Vagina (tissue), 2 donors: Measurements from ENCODE around the gene FBXW9. TPM values are rescaled to one million over a fixed set of nuclear protein-coding genes. Genes with fewer than 3 reads are reported as not detected.

Experiments
- DNase-seq, 2 donors: peaks; one replicate each; pipeline ENCODE4 v3.0.0-alpha.2; 2017; ENCODE audit errors: extremely low spot score in 2 of 2
- H3K27ac ChIP-seq: fragments of 200-600 bp; sonication (generic); one replicate; pipeline ENCODE4 v1.5.1; 2019
- H3K27me3 ChIP-seq: fragments of 200-600 bp; sonication (generic); one replicate; pipeline ENCODE4 v1.5.1; 2019
- H3K36me3 ChIP-seq, 2 donors: fragments of 200-600 bp; sonication (generic); one replicate each; pipeline ENCODE4 v1.5.1; 2017 to 2019
- H3K4me1 ChIP-seq: fragments of 200-600 bp; sonication (generic); one replicate; pipeline ENCODE4 v1.5.1; 2019
- H3K4me3 ChIP-seq, 2 donors: fragments of 200-600 bp; sonication (generic); 1 replicate in 1 of 2; 2 replicates in 1 of 2; pipeline ENCODE4 v1.5.1; 2016 to 2019
- H3K9me3 ChIP-seq: fragments of 200-600 bp; sonication (generic); one replicate; pipeline ENCODE4 v1.5.1; 2019
- POLR2A ChIP-seq, 2 donors: fragments of 450-650 bp; IDR thresholded peaks; one replicate each; pipeline ENCODE4 v1.6.1; 2017; ENCODE audit warnings: antibody characterized with exemption in 2 of 2, mild to moderate bottlenecking in 2 of 2, moderate library complexity in 2 of 2
- POLR2AphosphoS5 ChIP-seq, 2 donors: sonication (generic); formaldehyde crosslinking; IDR thresholded peaks; one replicate each; pipeline ENCODE4 v1.9.0; 2017; ENCODE audit warnings: antibody characterized with exemption in 2 of 2, mild to moderate bottlenecking in 2 of 2, low read depth in 1 of 2; ENCODE audit not compliant: insufficient read depth in 1 of 2
- intact Hi-C: fragments of 100-400 bp; cut with DNase I; formaldehyde crosslinking; loops from one replicate; pipeline ENCODE4 v1.15.1; 2023
- total RNA-seq: library from RNA; depleted of rRNA; stranded (reverse); fragments of >200 nt; gene quantifications from one replicate; pipeline ENCODE4 v1.2.3, GENCODE V29; 2016
- TF ChIP-seq, protein P1 (sequence below), 3 experiments: fragments of 450-650 bp in 2 of 3; fragments of 200-600 bp in 1 of 3; sonication (generic) in 1 of 3; IDR thresholded peaks; one replicate each; pipeline ENCODE4 v1.5.1; 2017 to 2019; ENCODE audit warnings: antibody characterized with exemption in 3 of 3, mild to moderate bottlenecking in 2 of 3, moderate library complexity in 2 of 3

The FBXW9 gene
- total RNA-seq, 1 donor from 2014 or later, result 5.6 TPM

DNA sequence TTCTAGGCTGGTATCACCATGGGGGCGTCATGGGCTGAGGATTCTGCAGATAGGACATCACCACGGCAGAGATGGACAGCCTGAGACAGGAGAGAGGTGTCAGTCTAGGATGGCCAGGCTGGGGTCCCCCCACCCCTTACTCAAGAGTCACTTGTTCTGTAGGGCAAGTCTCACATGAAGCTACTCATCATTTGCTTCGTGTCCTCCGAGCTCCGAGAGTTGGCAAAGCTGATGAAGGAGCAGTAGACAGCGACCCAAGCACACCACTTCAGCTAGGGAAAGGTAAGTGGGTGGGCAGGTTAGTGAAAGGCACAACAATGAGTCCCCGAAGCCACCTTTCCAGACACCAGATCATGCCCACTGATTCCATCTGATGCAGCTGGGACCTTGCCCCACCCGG lies 28.1 kb downstream of the FBXW9 start:
- no peaks in the 10 kb centered on the region for H3K27me3 ChIP-seq
- DNase-seq, result no peak
- H3K4me1 ChIP-seq, result peaks cover 49% of the 10 kb centered on the region
- H3K27ac ChIP-seq, result peak overlapping the region; percentile 96
- H3K36me3 ChIP-seq, result peaks cover 0 to 15% of the 10 kb centered on the region in 2 donors
- H3K9me3 ChIP-seq, result no peaks in the 10 kb centered on the region
- intact Hi-C loops, result loop anchor here (10.0 kb wide), 1 partner anchor 54 kb away; the partner anchor contains the start of genes ZNF490 and ZNF791
- no peak for TF ChIP-seq POLR2A (IDR thresholded peaks at IDR 0.05)
- TF ChIP-seq POLR2AphosphoS5 (IDR thresholded peaks at IDR 0.05; ENCODE audit: insufficient read depth in 1 of 2, low read depth in 1 of 2), result no peak
- TF ChIP-seq, protein P1, sequence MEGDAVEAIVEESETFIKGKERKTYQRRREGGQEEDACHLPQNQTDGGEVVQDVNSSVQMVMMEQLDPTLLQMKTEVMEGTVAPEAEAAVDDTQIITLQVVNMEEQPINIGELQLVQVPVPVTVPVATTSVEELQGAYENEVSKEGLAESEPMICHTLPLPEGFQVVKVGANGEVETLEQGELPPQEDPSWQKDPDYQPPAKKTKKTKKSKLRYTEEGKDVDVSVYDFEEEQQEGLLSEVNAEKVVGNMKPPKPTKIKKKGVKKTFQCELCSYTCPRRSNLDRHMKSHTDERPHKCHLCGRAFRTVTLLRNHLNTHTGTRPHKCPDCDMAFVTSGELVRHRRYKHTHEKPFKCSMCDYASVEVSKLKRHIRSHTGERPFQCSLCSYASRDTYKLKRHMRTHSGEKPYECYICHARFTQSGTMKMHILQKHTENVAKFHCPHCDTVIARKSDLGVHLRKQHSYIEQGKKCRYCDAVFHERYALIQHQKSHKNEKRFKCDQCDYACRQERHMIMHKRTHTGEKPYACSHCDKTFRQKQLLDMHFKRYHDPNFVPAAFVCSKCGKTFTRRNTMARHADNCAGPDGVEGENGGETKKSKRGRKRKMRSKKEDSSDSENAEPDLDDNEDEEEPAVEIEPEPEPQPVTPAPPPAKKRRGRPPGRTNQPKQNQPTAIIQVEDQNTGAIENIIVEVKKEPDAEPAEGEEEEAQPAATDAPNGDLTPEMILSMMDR (IDR thresholded peaks at IDR 0.05), result no peak
- peak overlapping the region; percentile 77 to 83 for H3K4me3 ChIP-seq

DNA sequence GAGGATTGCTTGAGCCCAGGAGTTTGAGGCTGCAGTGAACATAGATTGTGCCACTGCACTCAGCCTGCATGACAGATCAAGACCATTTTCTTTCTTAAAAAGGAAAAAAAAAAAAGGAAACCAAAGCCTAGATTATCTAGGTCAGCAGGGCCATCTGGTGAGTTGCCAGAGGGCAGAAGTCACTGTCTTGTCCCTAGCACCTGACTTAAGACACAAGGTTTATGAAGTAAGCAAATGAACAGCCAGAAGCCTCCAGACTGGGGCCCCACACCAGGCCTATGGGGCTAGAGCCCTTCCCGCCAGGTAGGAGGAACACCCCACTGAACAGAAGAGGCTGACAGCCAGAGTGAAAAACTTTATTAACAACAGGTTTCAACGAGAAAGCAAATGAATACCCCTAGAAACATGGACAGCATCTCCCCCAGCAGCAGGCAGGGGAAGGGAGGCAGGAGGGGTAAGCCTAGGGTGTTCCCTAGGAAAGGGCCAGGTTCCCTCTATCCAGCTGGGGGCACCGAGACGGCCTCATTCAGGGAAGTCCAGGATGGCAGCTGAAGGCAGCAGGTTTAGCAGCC lies 28.6 kb downstream of the FBXW9 start:
- Histone ChIP-seq H3K27me3 (no peaks in the 10 kb centered on the region), H3K27ac (no peak overlapping the region), H3K9me3 (no peaks in the 10 kb centered on the region), H3K36me3 (peaks cover 0 to 18% of the 10 kb centered on the region in 2 donors), H3K4me1 (peaks cover 49% of the 10 kb centered on the region), H3K4me3 (peak overlapping the region in 1 of 2 donors; percentile 77)
- TF ChIP-seq POLR2AphosphoS5 (IDR thresholded peaks at IDR 0.05; ENCODE audit: insufficient read depth in 1 of 2, low read depth in 1 of 2), result no peak
- TF ChIP-seq, protein P1 (IDR thresholded peaks at IDR 0.05), result no peak
- no peak for TF ChIP-seq POLR2A (IDR thresholded peaks at IDR 0.05)
- DNase-seq, result no peak
- intact Hi-C loops, result loop anchor here (10.0 kb wide), 1 partner anchor 53 kb away; the partner anchor contains the start of genes ZNF490 and ZNF791

DNA sequence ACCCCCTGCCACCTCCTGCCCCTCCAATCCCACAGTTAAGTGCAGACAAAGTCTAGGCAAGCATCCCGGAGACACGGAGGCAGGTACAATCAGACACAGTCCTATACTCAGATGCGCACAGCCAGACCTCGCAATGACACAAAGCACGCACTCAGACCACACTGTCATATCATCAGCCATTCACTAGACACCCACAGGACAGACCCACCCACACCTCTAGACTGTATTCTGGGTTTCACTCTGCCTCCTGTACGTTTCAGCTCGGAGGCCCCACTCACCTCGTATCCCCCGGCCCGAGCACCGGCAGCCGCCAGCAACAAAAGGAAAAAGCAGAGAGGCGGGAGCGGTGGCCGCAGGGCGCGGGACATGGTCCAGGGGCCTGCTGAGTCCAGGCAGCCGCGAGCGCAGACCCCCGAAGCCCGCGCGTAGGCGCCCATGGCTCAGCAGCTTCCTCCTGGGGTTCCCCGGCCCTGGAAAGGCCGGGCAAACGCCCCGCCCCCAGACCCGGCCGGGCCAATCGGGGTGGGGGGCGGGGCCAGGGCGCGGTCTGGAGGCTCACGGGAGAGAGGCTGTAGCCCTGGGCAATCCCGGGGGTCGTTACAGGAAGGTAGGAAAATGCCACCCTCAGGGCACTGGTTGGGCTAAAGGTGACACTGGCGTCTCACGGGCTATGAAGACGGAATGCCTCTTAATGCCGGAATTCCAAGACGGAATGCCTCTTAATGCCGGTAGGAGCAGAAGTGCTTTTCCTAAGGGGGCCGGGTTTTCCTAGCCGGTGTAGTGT lies 30.0 kb downstream of the FBXW9 start, which contains the start of the genes MAN2B1 and WDR83:
Gene MAN2B1, minus strand, starts transcription at position 478 of the 784 bp plus-strand sequence. Its CDS starts 41 bp downstream, at position 437.
Gene WDR83, plus strand, starts transcription at position 543 of the 784 bp plus-strand sequence. CDS start 2,984 bp downstream, outside the sequence.
- intact Hi-C loops, result loop anchor here (10.0 kb wide), 1 partner anchor 52 kb away; the partner anchor contains the start of genes ZNF490 and ZNF791
- Histone ChIP-seq H3K27ac (peak within 1 kb of the TSS; percentile 56), H3K36me3 (peaks cover 0 to 25% of the 10 kb centered on the region in 2 donors), H3K9me3 (no peaks in the 10 kb centered on the region), H3K4me3 (peak within 1 kb of the TSS; percentile 66 to 86), H3K4me1 (peaks cover 49% of the 10 kb centered on the region), H3K27me3 (no peaks in the 10 kb centered on the region)
- DNase-seq, result no peak
- TF ChIP-seq POLR2A (IDR thresholded peaks at IDR 0.05) (no peak), POLR2AphosphoS5 (IDR thresholded peaks at IDR 0.05; ENCODE audit: insufficient read depth in 1 of 2, low read depth in 1 of 2) (peak; percentile 15 to 47)
- TF ChIP-seq, protein P1 (IDR thresholded peaks at IDR 0.05), result no peak

DNA sequence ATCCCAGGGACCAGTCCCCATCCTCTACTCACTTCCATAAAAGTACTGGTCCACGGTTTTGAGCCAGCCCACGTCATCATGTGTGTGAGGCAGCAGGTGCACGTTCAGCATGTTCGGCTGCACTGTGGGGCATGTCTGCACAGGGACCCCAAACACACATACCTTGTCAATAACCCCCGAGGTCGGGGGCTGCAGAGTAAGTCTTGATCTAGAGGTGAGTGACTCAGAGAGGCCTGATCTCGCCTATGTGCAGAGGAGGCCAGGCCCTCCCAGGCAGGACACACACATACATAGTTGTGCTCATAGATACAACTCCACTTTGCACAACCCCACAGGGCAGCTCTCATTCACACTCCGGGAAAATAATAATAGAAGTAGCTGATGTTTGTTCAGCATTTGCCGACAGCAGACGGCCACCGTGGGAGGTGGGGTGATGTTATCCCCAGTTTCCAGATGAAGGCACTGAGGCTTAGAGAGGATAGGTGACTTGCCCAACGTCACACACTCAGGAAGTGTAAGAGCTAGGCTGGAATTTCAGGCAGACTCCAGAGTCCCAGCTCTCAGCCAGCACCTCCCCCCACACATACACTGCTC lies 30.7 kb downstream of the FBXW9 start:
- Histone ChIP-seq H3K9me3 (no peaks in the 10 kb centered on the region), H3K4me3 (peak overlapping the region; percentile 66 to 86), H3K36me3 (peaks cover 0 to 32% of the 10 kb centered on the region in 2 donors), H3K27me3 (no peaks in the 10 kb centered on the region), H3K4me1 (peaks cover 44% of the 10 kb centered on the region), H3K27ac (peak overlapping the region; percentile 56)
- DNase-seq, result no peak
- no peak for TF ChIP-seq POLR2AphosphoS5 (IDR thresholded peaks at IDR 0.05; ENCODE audit: insufficient read depth in 1 of 2, low read depth in 1 of 2)
- TF ChIP-seq, protein P1 (IDR thresholded peaks at IDR 0.05), result no peak
- TF ChIP-seq POLR2A (IDR thresholded peaks at IDR 0.05), result no peak
- intact Hi-C loops, result loop anchor here (10.0 kb wide), 1 partner anchor 51 kb away; the partner anchor contains the start of genes ZNF490 and ZNF791
